Chondrocyte (in vitro differentiated cells): ENCODE measurements around the gene CYP27A1. TPM values are rescaled to one million over a fixed set of nuclear protein-coding genes. Genes with fewer than 3 reads are reported as not detected.
A peak's percentile ranks its signal among the peaks of the same experiment; 100 is the strongest.

Experiments
- DNase-seq: peaks from one replicate; pipeline ENCODE4 v3.0.0; 2021; ENCODE audit warnings: mixed read lengths, low spot score
- H3K27ac Mint-ChIP-seq: one replicate; pipeline ENCODE4 v1.8.0; 2021; ENCODE audit warnings: mild to moderate bottlenecking, moderate library complexity, mixed read lengths; ENCODE audit not compliant: unreplicated experiment
- H3K27me3 Mint-ChIP-seq: 2 replicates; pipeline ENCODE4 v1.8.0; 2021; ENCODE audit warnings: low read depth, mixed read lengths
- H3K36me3 Mint-ChIP-seq: 2 replicates; pipeline ENCODE4 v1.8.0; 2021; ENCODE audit warnings: low read depth, mixed read lengths
- H3K4me1 Mint-ChIP-seq: 2 replicates; pipeline ENCODE4 v1.8.0; 2021; ENCODE audit warnings: low read depth, mild to moderate bottlenecking, mixed read lengths
- H3K4me3 Mint-ChIP-seq: one replicate; pipeline ENCODE4 v1.8.0; 2021; ENCODE audit warnings: mild to moderate bottlenecking, moderate library complexity, mixed read lengths; ENCODE audit not compliant: unreplicated experiment
- H3K9me3 Mint-ChIP-seq: 2 replicates; pipeline ENCODE4 v1.8.0; 2021; ENCODE audit warnings: low read depth, mixed read lengths
- CTCF ChIP-seq: fragments of 200-600 bp; sonication (generic); IDR thresholded peaks from 2 replicates; pipeline ENCODE4 v1.5.0; 2021; ENCODE audit warnings: antibody characterized with exemption, mild to moderate bottlenecking, moderate library complexity
- microRNA-seq: library from miRNA; unstranded; fragments of <30 nt; microRNA quantifications from one replicate; pipeline ENCODE4 v1.2.0, GENCODE V29; 2020; ENCODE audit warnings: borderline number of aligned reads
- total RNA-seq: library from RNA; stranded (reverse); gene quantifications from 3 replicates; pipeline ENCODE4 v1.2.1, GENCODE V29; 2021

The CYP27A1 gene
- total RNA-seq, 1 donor from 2014 or later, result 5.2 TPM

DNA sequence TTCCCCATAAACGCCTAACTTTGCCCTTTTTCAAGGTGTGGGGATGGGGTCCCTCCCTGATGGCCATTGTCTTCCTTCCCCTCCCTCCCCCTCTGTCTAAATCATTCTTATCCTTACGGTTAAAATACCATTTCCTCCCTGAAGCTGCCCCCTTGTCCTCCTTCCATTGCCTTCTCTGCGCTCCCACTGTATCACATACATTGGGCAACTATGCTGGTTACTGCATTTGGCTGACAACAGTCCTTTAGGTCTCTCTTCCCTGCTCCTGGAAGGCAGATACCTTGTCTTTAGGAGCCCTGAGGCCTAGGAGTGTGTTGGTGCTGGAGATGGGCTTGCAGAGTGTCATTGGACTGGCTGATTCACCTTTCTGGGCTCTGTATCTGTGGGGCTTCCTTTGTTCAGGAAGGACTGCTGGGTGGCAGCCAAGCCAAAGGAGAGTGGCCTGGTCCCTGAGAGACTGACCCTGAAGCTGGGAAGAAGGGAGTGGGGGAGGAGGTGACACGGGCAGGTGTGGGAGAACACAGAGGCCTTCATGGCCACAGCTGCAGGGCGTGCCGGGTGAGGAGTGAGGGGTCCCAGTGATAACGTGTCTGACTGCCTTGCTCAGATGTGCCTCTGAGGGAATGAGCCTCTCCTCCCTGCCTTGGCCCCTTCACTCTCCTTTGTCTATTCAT, 79.8 kb downstream of the CYP27A1 start:
- peaks cover 24% of the 10 kb centered on the region for H3K4me1 Mint-ChIP-seq

GRCh38 chr2:218863021-218863520, 81.1 kb downstream of the CYP27A1 start:
- Mint-ChIP-seq H3K4me3 (no peak overlapping the region), H3K27me3 (peaks cover 63% of the 10 kb centered on the region), H3K27ac (no peak overlapping the region), H3K36me3 (peaks cover 1% of the 10 kb centered on the region), H3K9me3 (no peaks in the 10 kb centered on the region), H3K4me1 (peaks cover 17% of the 10 kb centered on the region)
- DNase-seq, result peak; percentile 34
- no peak for TF ChIP-seq CTCF

More for the DNA sequence above, 79.8 kb downstream of the CYP27A1 start:
- Mint-ChIP-seq H3K4me3 (no peak overlapping the region), H3K9me3 (no peaks in the 10 kb centered on the region), H3K27ac (no peak overlapping the region), H3K27me3 (peaks cover 55% of the 10 kb centered on the region), H3K36me3 (peaks cover 1% of the 10 kb centered on the region)
- TF ChIP-seq CTCF, result no peak
- peak; percentile 50 for DNase-seq

Small RNAs within 50 kb of the gene (microRNA-seq; reads per million reads assigned to microRNA genes)
- gene MIR9500, result not detected

Other genes starting within 250 kb of the CYP27A1 start
- 9.5 to 14.6 TPM (median 10.0 TPM) in 3 replicates for gene USP37, start 213.8 kb upstream of the CYP27A1 start, total RNA-seq
- 32.3 to 46.2 TPM (median 32.4 TPM) in 3 replicates for gene CNOT9, start 213.3 kb upstream of the CYP27A1 start, total RNA-seq
- gene PLCD4, start 174.2 kb upstream of the CYP27A1 start, total RNA-seq, result 4.1 to 8.6 TPM (median 5.0 TPM) in 3 replicates
- 26.5 to 34.3 TPM (median 26.6 TPM) in 3 replicates for gene ZNF142, start 122.5 kb upstream of the CYP27A1 start, total RNA-seq
- gene BCS1L, start 122.5 kb upstream of the CYP27A1 start, total RNA-seq, result 24.5 to 44.9 TPM (median 30.0 TPM) in 3 replicates
- 30.4 to 35.4 TPM (median 33.4 TPM) in 3 replicates for gene RNF25, start 110.1 kb upstream of the CYP27A1 start, total RNA-seq
- gene STK36, start 110.1 kb upstream of the CYP27A1 start, total RNA-seq, result 42.1 to 63.2 TPM (median 42.7 TPM) in 3 replicates
- gene TTLL4, start 71.3 kb upstream of the CYP27A1 start, total RNA-seq, result 20.3 to 21.3 TPM (median 20.7 TPM) in 3 replicates
- gene PRKAG3, start 49.7 kb downstream of the CYP27A1 start, total RNA-seq, result not detected in 3 replicates
- not detected in 3 replicates for gene WNT6, start 77.7 kb downstream of the CYP27A1 start, total RNA-seq
- gene WNT10A, start 98.7 kb downstream of the CYP27A1 start, total RNA-seq, result not detected in 3 replicates
- 0.22 to 0.36 TPM in 2 of 3 replicates, not detected in the other for gene CDK5R2, start 177.5 kb downstream of the CYP27A1 start, total RNA-seq
- not detected in 3 replicates for gene FEV, start 203.0 kb downstream of the CYP27A1 start, total RNA-seq
- not detected in 3 replicates for gene CRYBA2, start 211.3 kb downstream of the CYP27A1 start, total RNA-seq